HepG2 (cell line): ENCODE data around the gene TLX1. TPM values are rescaled to one million over a fixed set of nuclear protein-coding genes. Genes with fewer than 3 reads are reported as not detected.

Experiments
- HNF1B ChIP-seq: sonication (generic); formaldehyde crosslinking; IDR thresholded peaks from 2 replicates; pipeline ENCODE4 v1.5.1; 2020; ENCODE audit warnings: mild to moderate bottlenecking, moderate library complexity, missing genetic modification reagents
- IKZF5 ChIP-seq: IDR thresholded peaks from 2 replicates; pipeline ENCODE4 v1.6.1; 2018; ENCODE audit warnings: missing genetic modification reagents, mild to moderate bottlenecking, missing compliant biosample characterization
- JUN ChIP-seq: sonication (generic); formaldehyde crosslinking; IDR thresholded peaks from 2 replicates; pipeline ENCODE4 v1.4.0; 2020; ENCODE audit warnings: mild to moderate bottlenecking, missing genetic modification reagents
- KLF13 ChIP-seq: sonication (generic); formaldehyde crosslinking; IDR thresholded peaks from 2 replicates; pipeline ENCODE4 v1.4.0; 2020; ENCODE audit warnings: mild to moderate bottlenecking, missing genetic modification reagents
- LCORL ChIP-seq, 2 experiments: fragments of 450-650 bp in 1 of 2; sonication (generic) in 1 of 2; formaldehyde crosslinking in 1 of 2; IDR thresholded peaks; 2 replicates each; pipeline versions ENCODE4 v1.5.0 to v1.6.1; 2017 to 2020; ENCODE audit warnings: antibody characterized with exemption in 1 of 2, missing genetic modification reagents in 1 of 2
- MXD4 ChIP-seq: IDR thresholded peaks from 2 replicates; pipeline ENCODE4 v1.6.1; 2016; ENCODE audit warnings: mild to moderate bottlenecking, missing biosample characterization, missing genetic modification reagents
- MYC ChIP-seq: sonication (generic); formaldehyde crosslinking; IDR thresholded peaks from 2 replicates; pipeline ENCODE4 v1.9.0; 2021; ENCODE audit warnings: missing genetic modification reagents, borderline replicate concordance
- NFE2 ChIP-seq: sonication (generic); formaldehyde crosslinking; IDR thresholded peaks from 2 replicates; pipeline ENCODE4 v1.4.0; 2020; ENCODE audit warnings: missing genetic modification reagents
- NFKB2 ChIP-seq: sonication (generic); formaldehyde crosslinking; IDR thresholded peaks from 2 replicates; pipeline ENCODE4 v1.4.0; 2020; ENCODE audit warnings: missing genetic modification reagents, borderline replicate concordance
- RAD21 ChIP-seq: fragments of 450-650 bp; formaldehyde crosslinking; IDR thresholded peaks from 2 replicates; pipeline ENCODE4 v1.5.0; 2020; ENCODE audit warnings: mild to moderate bottlenecking
- SAP130 ChIP-seq: IDR thresholded peaks from 2 replicates; pipeline ENCODE4 v1.6.1; 2016; ENCODE audit warnings: low read depth
- TBX2 ChIP-seq: sonication (generic); formaldehyde crosslinking; IDR thresholded peaks from 2 replicates; pipeline ENCODE4 v1.5.0; 2020; ENCODE audit warnings: missing genetic modification reagents, mild to moderate bottlenecking, borderline replicate concordance
- ZNF263 ChIP-seq: sonication (generic); formaldehyde crosslinking; IDR thresholded peaks from 2 replicates; pipeline ENCODE4 v1.4.0; 2020; ENCODE audit warnings: missing genetic modification reagents
- ZNF274 ChIP-seq: sonication (generic); formaldehyde crosslinking; IDR thresholded peaks from 2 replicates; pipeline ENCODE4 v1.5.1; 2020; ENCODE audit warnings: mild to moderate bottlenecking, missing genetic modification reagents
- ZNF501 ChIP-seq: sonication (generic); formaldehyde crosslinking; IDR thresholded peaks from 2 replicates; pipeline ENCODE4 v1.5.1; 2020; ENCODE audit warnings: mild to moderate bottlenecking, moderate library complexity, missing genetic modification reagents
- ZNF547 ChIP-seq: sonication (generic); formaldehyde crosslinking; IDR thresholded peaks from 2 replicates; pipeline ENCODE4 v1.5.1; 2020; ENCODE audit warnings: mild to moderate bottlenecking, missing genetic modification reagents
- ZNF552 ChIP-seq: sonication (generic); formaldehyde crosslinking; IDR thresholded peaks from 2 replicates; pipeline ENCODE4 v1.9.0; 2022; ENCODE audit warnings: missing genetic modification reagents, mild to moderate bottlenecking, borderline replicate concordance
- ZNF574 ChIP-seq: sonication (generic); formaldehyde crosslinking; IDR thresholded peaks from 2 replicates; pipeline ENCODE4 v1.4.0; 2020; ENCODE audit warnings: missing genetic modification reagents
- ZNF598 ChIP-seq: sonication (generic); formaldehyde crosslinking; IDR thresholded peaks from 2 replicates; pipeline ENCODE4 v1.5.1; 2020; ENCODE audit warnings: mild to moderate bottlenecking, missing genetic modification reagents, borderline replicate concordance
- ZNF644 ChIP-seq: IDR thresholded peaks from 2 replicates; pipeline ENCODE4 v1.6.1; 2016; ENCODE audit warnings: low read depth
- ZNF770 ChIP-seq: sonication (generic); formaldehyde crosslinking; IDR thresholded peaks from 2 replicates; pipeline ENCODE4 v1.5.0; 2020; ENCODE audit warnings: mild to moderate bottlenecking, missing genetic modification reagents
- polyA plus RNA-seq, 8 experiments: library from polyadenylated mRNA; depleted of rRNA in 3 of 8; stranded (reverse) in 7 of 8; unstranded in 1 of 8; fragments of >200 nt; fragmentation: Illumina TruSeq in 4 of 8; extraction: Trizol in 4 of 8; gene quantifications; 2 replicates each; pipeline versions ENCODE4 v1.2.1 to v1.2.3, GENCODE V29; 2011 to 2016; ENCODE audit warnings: low read depth in 4 of 8, missing spikeins in 1 of 8, mixed read lengths in 1 of 8; ENCODE audit not compliant: insufficient read depth in 1 of 8
- total RNA-seq, 5 experiments: library from RNA; depleted of rRNA; stranded (reverse); fragments of >200 nt; fragmentation: Illumina TruSeq; extraction: Trizol; gene quantifications; 2 replicates each; pipeline ENCODE4 v1.2.3, GENCODE V29; 2016; ENCODE audit warnings: low read depth in 1 of 5

TLX1 gene
- total and polyA plus RNA-seq, 2 of the 13 experiments (the other 11 are each of a cell fraction or from before 2014, with no cell fraction given) = 0.07 to 0.26 TPM

GRCh38 chr10:101141616-101142532 lies 10.8 kb downstream of the TLX1 start (continued):
- TF ChIP-seq MXD4 (CRISPR knock-in tag) (no peak), JUN (CRISPR knock-in tag) (0 out of 2 replicates have a peak, but pooled peaks have one; percentile 21), NFKB2 (CRISPR knock-in tag) (0 out of 2 replicates have a peak, but pooled peaks have one; percentile 31), ZNF574 (CRISPR knock-in tag) (peak; percentile 51), ZNF501 (CRISPR knock-in tag) (peak; percentile 64), LCORL (IDR thresholded peaks at IDR 0.05) (no peak), LCORL (CRISPR knock-in tag; IDR thresholded peaks at IDR 0.05) (no peak), MYC (no peak), HNF1B (CRISPR knock-in tag) (peak; percentile 51; the same call in 1 of the 2 replicates), TBX2 (CRISPR knock-in tag) (peak; percentile 47; the same call in 1 of the 2 replicates), ZNF547 (CRISPR knock-in tag) (0 out of 2 replicates have a peak, but pooled peaks have one; percentile 33), RAD21 (CRISPR knock-in tag) (peak; percentile 95), KLF13 (CRISPR knock-in tag) (no peak), IKZF5 (CRISPR knock-in tag) (0 out of 2 replicates have a peak, but pooled peaks have one; percentile 26), ZNF598 (peak; percentile 76; the same call in 1 of the 2 replicates), ZNF552 (CRISPR knock-in tag) (no peak), ZNF770 (CRISPR knock-in tag) (peak; percentile 28; the same call in 1 of the 2 replicates), ZNF274 (CRISPR knock-in tag) (0 out of 2 replicates have a peak, but pooled peaks have one; percentile 62), ZNF263 (CRISPR knock-in tag) (0 out of 2 replicates have a peak, but pooled peaks have one; percentile 27), SAP130 (CRISPR knock-in tag) (peak; percentile 40; the same call in 1 of the 2 replicates), ZNF644 (CRISPR knock-in tag) (no peak), NFE2 (CRISPR knock-in tag) (no peak)
